Osteocyte (in vitro differentiated cells): ENCODE measurements around the gene TOB1. TPM values are rescaled to one million over a fixed set of nuclear protein-coding genes. Genes with fewer than 3 reads are reported as not detected.

ENCODE experiments used
- DNase-seq: peaks from one replicate; pipeline ENCODE4 v3.0.0; 2021; ENCODE audit warnings: mixed read lengths; ENCODE audit not compliant: unreplicated experiment; ENCODE audit errors: extremely low spot score
- H3K27ac Mint-ChIP-seq: one replicate; pipeline ENCODE4 v1.8.0; 2021; ENCODE audit warnings: mild to moderate bottlenecking, mixed read lengths; ENCODE audit not compliant: unreplicated experiment
- H3K27me3 Mint-ChIP-seq: one replicate; pipeline ENCODE4 v1.8.0; 2021; ENCODE audit warnings: mixed read lengths; ENCODE audit not compliant: unreplicated experiment
- H3K36me3 Mint-ChIP-seq: one replicate; pipeline ENCODE4 v1.8.0; 2021; ENCODE audit warnings: mixed read lengths; ENCODE audit not compliant: unreplicated experiment
- H3K4me1 Mint-ChIP-seq: one replicate; pipeline ENCODE4 v1.8.0; 2021; ENCODE audit warnings: mixed read lengths; ENCODE audit not compliant: unreplicated experiment
- H3K4me3 Mint-ChIP-seq: one replicate; pipeline ENCODE4 v1.8.0; 2021; ENCODE audit warnings: mild to moderate bottlenecking, moderate library complexity, mixed read lengths; ENCODE audit not compliant: unreplicated experiment
- H3K9me3 Mint-ChIP-seq: one replicate; pipeline ENCODE4 v1.8.0; 2021; ENCODE audit warnings: mixed read lengths; ENCODE audit not compliant: unreplicated experiment
- CTCF ChIP-seq: fragments of 200-600 bp; sonication (generic); IDR thresholded peaks from 2 replicates; pipeline ENCODE4 v1.5.0; 2021; ENCODE audit warnings: antibody characterized with exemption, mild to moderate bottlenecking, moderate library complexity
- total RNA-seq: library from RNA; stranded (reverse); gene quantifications from 2 replicates; pipeline ENCODE4 v1.2.1, GENCODE V29; 2021

Gene TOB1
- total RNA-seq, 1 donor from 2014 or later = 40.1 TPM

- Mint-ChIP-seq H3K36me3 (peaks cover 14% of the 10 kb centered on the region), H3K4me3 (no peak overlapping the region), H3K27ac (no peak overlapping the region), H3K27me3 (peaks cover 21% of the 10 kb centered on the region), H3K4me1 (peaks cover 14% of the 10 kb centered on the region), H3K9me3 (no peaks in the 10 kb centered on the region)
- peak; percentile 36 for DNase-seq
- no peak for TF ChIP-seq CTCF
These were observed 7.5 kb downstream of the TOB1 start for GRCh38 chr17:50858486-50859225.

DNA sequence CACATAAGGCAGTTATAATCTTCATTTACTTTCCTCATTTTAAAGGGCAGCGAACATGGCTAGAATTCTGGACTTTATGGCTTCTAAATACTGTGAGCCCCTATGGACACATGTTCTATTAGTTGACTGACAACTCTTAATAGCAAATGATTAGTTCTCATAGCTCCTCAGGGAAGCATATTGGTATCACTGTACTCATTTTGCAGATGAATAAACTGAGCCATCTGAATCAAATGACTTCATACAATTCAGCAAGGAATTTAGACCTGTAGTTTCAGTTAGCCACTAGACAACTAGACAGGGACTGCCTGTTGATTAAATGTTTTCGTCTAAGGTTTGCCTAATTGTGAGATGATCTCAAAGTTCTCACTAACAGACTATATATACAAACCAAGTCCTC, 9.7 kb downstream of the TOB1 start:
- Mint-ChIP-seq H3K27ac (no peak overlapping the region), H3K4me3 (no peak overlapping the region), H3K27me3 (peaks cover 23% of the 10 kb centered on the region), H3K4me1 (peaks cover 13% of the 10 kb centered on the region), H3K9me3 (no peaks in the 10 kb centered on the region), H3K36me3 (peaks cover 2% of the 10 kb centered on the region)
- no peak for DNase-seq
- no peak for TF ChIP-seq CTCF

DNA sequence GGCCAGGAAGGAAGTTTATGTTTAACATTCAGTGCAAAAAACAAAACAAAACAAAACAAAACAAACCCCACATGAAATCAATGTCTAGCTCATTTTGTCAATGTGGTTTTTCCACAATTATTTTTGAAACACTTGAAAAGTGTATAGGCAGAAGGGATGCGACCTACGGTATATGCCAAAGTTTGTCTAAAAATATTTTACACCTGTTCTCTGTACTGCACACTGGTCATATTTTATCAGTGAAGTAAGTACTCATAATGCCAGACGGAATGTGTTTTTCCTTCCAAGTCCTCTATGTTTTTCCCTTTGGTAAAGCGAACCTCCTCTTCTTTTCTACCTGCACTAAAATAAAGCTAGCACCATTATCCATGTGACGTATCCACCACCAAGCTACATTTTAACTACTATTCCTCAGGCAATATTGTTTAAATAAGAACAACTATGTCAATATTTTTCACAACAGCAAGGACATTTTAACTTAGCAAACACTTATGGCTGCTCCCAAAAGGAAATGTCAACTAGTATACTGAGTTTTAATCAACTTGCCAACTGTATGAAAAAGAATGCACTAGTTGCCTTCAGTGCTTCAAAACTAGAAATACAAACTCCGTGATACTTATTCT, 10.3 kb downstream of the TOB1 start:
- H3K27ac Mint-ChIP-seq = no peak overlapping the region
- DNase-seq = no peak
- no peak overlapping the region for H3K4me3 Mint-ChIP-seq

GRCh38 chr17:50853781-50854180, 12.4 kb downstream of the TOB1 start:
- no peaks in the 10 kb centered on the region for H3K9me3 Mint-ChIP-seq
- DNase-seq = no peak
- no peaks in the 10 kb centered on the region for H3K36me3 Mint-ChIP-seq
- no peak overlapping the region for H3K27ac Mint-ChIP-seq
- TF ChIP-seq CTCF = no peak
- H3K27me3 Mint-ChIP-seq = peaks cover 23% of the 10 kb centered on the region
- H3K4me1 Mint-ChIP-seq = peaks cover 13% of the 10 kb centered on the region
- no peak overlapping the region for H3K4me3 Mint-ChIP-seq

More for the DNA sequence above, 10.3 kb downstream of the TOB1 start:
- H3K36me3 Mint-ChIP-seq = no peaks in the 10 kb centered on the region
- no peaks in the 10 kb centered on the region for H3K9me3 Mint-ChIP-seq
- no peak for TF ChIP-seq CTCF
- H3K4me1 Mint-ChIP-seq = peaks cover 13% of the 10 kb centered on the region
- peaks cover 23% of the 10 kb centered on the region for H3K27me3 Mint-ChIP-seq

GRCh38 chr17:50853015-50853615, 13.0 kb downstream of the TOB1 start:
- Mint-ChIP-seq H3K4me3 (no peak overlapping the region), H3K36me3 (no peaks in the 10 kb centered on the region), H3K9me3 (no peaks in the 10 kb centered on the region), H3K27me3 (peaks cover 23% of the 10 kb centered on the region), H3K4me1 (peaks cover 13% of the 10 kb centered on the region), H3K27ac (no peak overlapping the region)
- TF ChIP-seq CTCF = no peak
- no peak for DNase-seq
